Fibroblast of skin of right biceps (primary cell): ENCODE results near the gene KANSL3.

Source experiments
- DNase-seq: peaks from one replicate; pipeline ENCODE4 v3.0.0-alpha.2; 2013

KANSL3 gene

DNA sequence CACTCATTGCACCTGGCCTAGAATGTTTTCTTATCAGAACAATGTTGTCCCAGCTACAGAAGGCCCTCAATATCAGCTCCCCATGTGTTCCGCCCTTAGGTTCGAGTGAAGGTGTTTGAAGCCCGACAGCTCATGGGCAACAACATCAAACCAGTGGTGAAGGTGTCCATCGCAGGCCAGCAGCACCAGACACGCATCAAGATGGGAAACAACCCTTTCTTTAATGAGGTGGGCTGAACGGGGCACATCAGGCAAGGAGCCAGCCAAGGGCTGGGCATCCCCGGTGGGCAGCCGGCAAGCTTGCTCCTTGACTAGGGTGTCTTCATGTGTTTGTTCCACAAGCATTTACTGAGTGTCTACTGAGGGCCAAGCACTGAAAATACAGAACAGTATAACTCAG lies 13.7 kb upstream of the KANSL3 start:
- DNase-seq, result no peak

DNA sequence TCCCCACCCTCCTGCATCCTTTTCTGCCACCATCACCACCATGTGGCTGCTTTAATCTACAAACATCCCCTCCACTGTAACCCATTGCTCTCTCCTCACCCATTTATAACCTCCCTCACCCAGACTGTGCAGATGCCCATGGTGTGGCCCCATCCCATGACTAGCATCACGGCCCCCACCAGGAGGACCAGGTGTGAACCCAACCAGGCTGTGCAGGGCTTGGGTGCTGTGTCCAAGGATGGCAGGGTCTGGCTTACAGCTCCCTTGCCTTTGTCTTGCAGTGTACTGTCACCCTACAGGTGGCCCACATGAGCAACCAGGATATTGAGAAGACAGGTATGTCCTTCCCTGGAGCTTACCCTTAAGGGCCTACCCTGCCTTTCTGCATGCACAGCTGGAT lies 11.2 kb upstream of the KANSL3 start:
- DNase-seq, result no peak

DNA sequence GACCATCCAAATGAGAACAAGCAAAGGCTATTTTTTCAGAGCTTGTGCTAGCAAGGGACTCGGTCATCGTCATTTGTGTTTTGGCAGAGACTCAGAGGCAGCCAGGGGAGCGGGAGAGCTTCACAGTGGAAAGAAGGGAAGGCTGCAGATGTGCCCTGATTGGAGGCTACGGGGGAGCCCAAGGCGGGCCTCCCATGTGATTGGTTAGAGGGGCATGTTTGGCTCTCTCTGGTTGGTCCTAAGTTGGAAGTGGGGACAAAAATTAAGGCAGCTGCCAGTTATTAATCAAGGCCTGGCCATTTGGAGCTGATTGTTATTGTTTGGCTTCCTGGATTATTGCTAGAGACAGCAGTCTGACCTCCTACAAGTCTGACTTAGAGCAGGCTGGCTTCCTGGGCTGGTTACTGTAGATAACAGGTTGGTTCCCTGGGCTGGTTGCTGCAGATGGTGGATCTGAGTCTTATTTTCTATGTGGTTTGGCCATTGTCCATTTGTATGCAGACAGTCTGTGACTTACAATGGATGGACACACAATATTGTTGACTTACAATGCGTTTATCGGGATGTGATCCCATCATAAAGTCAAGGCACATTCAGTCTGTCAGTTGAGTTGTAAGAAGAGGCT lies 10.3 kb upstream of the KANSL3 start:
- DNase-seq, result no peak

DNA sequence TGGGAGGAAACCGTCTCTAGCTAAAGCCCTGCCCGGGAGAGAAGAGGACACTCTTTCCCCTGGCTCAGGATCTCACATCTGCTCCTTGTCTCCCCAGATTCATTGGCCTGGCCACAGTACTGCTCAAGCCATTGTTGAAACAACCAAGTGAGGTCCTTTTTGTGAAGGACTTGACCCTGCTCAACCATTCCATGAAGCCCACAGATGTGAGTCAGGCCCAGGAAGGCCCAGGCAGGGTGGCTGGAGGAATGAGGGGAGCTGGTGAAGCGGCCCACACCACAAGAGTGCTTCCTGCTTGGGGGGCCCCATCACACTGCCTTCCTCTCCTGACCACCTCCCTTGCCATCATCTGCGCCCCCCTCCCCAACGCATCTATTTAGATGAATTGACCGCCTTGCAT lies 9.6 kb upstream of the KANSL3 start:
- DNase-seq, result no peak

DNA sequence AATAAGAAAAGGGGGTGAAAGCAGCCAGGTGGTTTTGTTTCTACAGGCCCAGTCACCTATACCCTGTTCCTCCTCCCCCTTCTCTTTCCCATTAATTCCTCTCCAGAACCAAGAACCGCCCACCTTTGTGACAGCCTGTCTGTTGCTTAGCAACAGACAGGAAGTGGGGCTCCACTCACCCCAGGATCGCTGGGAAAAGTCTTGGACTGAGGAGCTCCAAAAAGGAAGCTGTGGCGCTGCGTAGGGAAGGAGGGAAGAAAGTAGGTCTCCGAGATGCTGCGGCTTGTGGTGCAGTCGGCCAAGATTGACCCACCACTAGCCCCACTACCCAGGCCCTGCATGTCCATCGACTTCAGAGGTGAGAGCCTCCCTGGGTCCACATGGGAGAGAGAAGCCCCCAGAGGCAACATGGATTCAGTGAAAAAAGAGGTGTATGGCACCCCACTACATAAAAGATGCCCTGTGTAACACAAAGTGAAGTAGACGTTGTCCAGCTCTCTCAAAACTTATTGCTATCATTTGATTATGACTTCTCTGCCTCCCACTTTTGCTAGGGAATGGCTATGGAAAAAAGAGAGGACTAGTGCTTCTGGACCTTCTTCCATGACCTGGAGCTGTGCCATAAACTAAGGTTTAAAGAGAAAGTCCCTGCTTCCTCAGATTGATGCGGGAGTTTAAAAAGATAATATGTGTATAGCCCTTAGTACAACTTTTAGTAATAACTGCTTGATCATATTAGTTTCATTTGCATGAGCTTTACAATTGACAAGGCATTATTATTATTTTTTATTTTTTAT lies 4.7 kb upstream of the KANSL3 start, which contains the start of gene FER1L5:
Gene FER1L5, plus strand, starts transcription at position 201 of the 797 bp plus-strand sequence. Its CDS starts 73 bp downstream, at position 274.
- peak; percentile 82 for DNase-seq

DNA sequence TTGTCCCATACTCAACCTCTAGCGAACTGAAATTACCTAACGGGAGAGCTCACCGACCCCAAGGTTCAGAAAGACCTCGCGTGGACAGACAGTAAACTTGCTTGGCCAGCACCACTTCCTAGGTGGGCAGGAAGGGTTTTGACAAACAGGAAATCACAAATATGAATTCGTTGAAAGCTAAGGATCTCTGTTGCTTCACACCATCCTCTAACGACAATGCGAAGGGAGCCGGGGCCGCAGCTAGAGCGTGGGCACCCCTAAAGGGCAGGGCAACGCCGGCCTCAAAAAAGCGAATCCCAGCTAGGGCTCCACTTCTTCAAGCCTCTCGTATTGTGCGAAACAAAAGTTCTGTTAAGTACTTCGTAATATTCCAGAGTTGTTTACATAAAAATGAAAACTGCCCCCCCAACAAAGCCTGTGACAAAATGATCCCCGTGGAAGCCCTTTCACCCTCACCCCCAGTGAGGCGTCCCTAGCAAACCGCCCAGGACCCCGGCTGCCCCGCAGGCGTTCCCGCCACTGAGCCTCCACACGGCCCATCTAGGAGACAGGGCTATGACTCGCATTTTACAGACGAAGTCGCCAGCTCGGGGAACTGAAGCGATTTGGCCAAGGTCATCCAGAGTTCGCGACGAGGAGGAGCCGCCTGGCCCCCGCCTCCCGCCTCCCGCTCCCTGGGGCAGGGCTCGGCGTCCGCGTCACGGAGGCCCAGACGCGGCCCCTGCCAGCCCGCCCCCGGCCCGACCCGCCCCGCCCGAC lies 548 bp downstream of the KANSL3 start:
- DNase-seq, result peak; percentile 93

DNA sequence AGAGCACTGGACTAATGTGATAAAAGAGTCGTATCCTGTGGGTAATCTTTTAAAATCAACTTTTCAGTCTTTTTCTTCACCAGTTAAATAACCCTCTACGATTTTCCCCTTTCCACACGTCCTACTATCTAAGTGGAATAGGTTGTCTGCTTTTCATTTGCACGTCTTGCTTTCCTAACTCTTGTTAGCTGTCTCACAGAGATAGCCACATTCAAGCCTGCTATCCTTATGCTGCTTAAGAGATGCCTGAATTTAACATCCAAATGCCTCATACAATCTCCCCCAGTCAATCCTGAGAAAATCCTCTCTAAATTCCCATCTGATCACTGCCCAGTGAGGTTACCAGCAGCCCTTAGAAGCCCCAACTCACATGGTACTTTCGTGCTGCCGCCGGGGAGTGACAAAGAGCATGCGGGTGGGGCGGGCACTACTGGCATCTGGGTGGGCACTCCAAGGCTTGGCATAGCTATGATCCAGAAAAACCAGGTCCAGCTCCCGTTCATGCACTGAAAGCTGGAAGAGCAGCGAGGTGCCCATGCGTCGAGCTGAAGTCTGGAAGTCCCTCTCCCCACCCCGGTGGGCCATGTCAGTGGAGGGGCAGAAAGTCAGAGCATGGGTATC lies 1.5 kb downstream of the KANSL3 start:
- no peak for DNase-seq

DNA sequence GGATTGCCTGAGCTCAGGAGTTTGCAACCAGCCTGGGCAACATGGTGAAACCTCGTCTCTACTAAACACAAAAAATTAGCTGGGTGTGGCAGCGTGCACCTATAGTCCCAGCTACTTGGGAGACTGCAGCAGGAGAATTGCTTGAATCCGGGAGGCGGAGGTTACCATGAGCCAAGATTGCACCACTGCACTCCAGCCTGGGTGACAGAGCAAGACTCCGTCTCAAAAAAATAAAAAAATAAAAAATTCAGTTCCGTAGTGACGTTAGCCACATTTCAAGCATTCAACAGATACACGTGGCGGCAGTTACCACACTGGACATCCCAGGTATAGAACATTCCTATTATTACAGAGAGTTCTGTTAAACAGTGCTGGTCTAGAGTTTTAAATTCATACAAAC lies 4.5 kb downstream of the KANSL3 start:
- DNase-seq, result no peak

DNA sequence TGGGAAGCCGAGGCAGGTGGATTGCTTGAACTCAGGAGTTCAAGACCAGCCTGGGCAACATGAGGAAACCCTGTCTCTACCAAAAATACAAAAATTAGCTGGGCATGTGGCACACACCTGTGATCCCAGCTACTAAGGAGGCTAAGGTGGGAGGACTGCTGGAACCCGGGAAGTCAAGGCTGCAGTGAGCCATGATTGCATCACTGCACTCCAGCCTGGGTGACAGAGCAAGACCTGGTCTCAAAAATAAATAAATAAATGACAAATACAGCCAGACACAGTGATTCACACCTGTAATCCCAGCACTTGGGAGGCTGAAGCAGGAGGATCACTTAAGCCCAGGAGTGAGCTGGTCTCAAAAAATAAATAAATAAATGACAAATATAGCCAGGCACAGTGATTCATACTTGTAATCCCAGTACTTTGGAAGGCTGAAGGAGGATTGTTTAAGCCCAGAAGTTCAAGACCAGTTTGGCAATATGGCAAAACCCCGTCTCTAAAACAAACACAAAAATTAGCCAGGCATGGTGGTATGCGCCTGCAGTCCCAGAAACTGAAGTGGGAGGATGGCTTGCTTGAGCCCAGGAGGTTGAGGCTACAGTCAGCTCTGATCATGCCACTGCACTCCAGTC lies 6.2 kb downstream of the KANSL3 start:
- DNase-seq, result peak; percentile 53

DNA sequence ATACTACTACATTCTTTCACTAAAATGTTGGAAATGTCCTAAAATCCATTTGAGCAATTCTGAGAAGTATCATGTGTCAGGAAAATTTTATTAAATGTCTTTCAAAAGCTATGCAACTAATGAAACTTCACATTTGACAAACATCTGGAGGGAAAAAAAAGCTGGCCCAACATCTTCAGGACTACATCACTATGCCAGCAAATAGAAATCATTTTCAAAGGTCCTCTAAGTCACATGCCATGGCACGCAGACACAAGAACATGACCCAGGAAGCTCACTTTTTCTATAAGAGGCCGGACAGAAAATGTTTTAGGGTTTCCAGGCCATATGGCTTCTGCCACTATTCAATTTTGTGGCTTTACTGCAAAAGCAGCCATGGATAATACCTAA lies 11.6 kb downstream of the KANSL3 start:
- DNase-seq, result no peak

DNA sequence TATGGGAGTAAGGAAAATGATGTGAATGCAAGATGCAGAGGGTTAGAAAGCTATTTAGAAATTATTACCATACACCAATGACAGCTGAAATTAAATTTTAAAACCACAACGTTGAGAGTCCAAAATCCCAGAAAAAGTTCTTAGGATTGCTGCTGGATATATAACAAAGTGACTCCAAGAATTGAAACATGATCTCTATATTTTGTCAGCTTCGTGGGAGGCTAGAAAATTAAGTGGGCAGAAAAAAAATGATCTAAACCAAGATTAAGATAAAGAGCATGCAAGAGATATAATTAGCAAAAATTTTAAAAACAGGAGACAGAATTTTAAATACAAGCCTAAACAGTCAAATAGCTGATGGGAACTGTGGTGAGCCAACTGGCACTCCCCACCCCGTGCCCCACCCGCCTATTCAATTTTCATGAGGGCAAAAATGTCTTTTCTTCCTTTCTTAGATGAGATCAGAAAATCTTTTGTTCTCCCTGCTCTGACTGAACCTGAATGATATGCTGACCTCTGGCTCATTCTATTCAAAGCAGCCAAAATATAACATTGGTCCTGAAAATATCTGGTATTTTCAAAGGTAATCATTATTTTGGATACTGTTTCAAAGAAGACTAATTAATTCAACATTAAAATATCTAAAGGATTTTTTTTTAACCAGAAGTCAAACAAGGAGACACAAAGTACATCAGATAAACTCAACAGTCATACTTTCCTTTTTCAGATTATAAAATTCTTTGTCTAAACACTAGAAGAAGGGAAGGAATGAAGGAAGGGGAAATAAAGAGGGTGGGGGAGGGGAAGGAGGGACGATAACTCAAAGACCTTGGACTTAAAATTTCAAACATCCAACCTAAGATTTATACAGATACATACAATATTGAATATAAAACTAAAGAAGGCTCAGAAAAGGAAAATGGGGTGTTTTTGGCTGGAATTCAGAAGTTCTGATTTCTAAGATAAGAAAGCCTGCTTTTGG lies 12.2 kb downstream of the KANSL3 start:
- DNase-seq, result peak; percentile 16

DNA sequence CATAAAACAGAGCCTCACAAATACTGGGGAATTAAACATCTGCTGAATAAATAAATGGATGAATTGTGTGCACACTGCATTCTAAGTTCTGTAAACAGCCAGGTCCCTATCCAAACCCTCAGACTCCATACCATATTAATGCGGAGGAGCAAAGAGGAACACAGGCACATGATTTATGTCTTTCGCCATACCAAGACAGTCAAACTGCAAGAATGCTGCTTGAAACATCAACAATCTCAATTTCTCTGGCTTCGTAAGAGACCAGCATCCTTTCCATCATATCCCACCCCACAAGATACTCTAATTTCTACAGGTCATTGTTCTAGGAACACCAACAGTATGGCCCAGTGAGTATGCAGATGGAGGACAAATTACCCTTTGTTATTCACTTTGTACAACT lies 15.0 kb downstream of the KANSL3 start:
- no peak for DNase-seq

DNA sequence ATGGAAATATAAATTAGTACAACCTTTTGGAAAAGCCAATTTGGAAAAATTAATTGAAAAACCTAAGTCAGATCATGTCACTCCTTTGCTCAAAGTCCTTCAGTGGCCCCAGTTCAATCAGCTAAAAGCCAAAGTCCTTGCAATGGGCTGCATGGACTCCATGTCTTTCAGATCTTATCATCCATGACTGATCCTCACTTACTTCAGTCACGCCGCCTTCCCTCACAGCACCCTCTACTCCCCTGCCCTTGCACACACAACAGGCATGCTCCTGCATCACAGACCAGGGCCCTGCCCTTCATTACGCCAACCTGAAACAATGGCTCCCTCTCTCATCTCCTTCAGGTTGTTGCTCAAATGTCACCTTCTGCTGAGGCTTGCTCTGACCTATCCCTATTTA lies 15.6 kb downstream of the KANSL3 start:
- DNase-seq, result no peak

DNA sequence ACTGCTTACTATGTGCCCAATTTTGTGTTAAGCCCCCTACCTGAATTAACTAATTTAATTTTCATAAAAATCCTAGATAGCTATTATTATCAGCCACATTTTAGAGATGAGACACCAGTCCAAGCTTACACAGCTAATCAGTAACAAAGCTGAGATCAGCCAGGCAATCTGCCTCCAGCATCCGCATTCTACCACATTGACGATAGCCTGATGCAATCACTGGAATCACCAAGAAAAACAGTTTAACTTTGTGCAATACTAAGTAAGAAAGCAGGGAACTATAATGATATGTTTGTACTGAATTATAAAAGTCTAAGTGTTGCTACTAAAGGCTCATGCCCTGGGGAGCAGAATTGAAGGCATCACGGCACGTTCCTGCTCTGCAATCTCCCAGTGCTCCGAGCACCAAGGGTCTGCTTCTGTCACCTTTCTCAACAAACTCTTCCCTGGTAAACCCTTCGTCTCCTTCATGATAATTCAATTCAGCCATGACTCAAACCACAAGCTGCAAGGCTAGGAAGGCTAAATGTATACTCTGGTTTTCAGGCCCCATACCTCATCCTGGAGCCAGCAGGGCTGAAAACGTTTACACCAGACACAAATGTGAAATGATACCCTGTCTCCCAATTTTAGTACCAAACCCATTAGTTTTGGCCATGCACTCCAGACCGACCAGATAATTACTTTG lies 19.4 kb downstream of the KANSL3 start:
- DNase-seq, result peak; percentile 35

DNA sequence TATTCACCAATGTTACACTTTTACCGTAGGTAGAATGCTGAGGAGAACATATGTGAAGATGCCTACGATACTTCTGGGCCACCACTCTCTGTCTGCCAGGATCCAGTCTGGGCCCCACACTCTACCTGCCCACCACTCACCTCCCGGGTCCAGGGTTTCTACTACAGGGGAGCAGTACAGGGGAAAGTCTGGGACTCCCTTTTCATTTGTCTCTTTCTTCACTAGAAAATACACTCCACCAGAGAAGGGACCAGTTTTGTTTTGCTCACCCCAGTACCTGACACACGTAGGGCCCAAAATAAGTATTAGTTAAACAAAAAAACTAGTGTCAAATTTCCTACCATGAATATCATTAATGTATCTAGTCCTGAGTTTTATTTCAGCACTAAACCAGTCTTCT lies 21.1 kb downstream of the KANSL3 start:
- no peak for DNase-seq

DNA sequence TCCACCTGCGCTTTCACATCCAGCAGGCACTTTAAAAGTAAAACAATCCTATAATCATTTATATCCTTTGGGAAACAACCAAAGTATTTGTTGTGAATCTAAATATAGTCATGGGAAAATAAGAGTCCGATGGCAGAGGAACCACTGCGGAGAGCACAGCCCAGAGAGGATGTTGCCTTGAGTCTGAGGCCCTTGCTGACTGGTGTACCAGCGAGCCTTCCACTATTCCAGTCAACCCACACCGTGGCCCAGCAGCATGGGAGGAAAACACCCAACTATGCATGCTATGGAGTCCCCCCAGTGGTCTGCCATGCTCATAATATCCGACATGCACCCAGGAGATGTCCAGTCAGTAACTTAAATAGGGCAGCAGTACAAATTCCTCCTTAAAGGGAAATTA lies 21.6 kb downstream of the KANSL3 start:
- no peak for DNase-seq

DNA sequence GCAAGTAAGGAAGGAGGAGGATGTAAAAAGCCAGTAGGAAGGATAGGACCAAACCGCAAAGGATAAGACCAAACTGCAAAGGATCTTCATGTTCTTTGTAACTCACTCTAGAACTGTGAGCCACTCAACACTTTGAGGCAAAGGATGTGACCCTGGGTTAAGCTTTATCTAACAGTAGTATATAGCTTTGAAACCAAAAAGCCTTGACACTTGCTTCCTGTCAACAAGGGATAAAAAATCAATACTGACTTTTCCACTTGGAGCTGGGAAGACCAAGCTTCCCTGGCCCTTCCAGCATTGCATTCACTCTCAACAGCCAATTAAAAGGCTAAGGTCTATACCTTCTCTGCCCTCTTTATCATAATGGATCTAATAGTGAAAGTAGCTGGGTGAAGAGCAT lies 22.0 kb downstream of the KANSL3 start:
- DNase-seq, result no peak

DNA sequence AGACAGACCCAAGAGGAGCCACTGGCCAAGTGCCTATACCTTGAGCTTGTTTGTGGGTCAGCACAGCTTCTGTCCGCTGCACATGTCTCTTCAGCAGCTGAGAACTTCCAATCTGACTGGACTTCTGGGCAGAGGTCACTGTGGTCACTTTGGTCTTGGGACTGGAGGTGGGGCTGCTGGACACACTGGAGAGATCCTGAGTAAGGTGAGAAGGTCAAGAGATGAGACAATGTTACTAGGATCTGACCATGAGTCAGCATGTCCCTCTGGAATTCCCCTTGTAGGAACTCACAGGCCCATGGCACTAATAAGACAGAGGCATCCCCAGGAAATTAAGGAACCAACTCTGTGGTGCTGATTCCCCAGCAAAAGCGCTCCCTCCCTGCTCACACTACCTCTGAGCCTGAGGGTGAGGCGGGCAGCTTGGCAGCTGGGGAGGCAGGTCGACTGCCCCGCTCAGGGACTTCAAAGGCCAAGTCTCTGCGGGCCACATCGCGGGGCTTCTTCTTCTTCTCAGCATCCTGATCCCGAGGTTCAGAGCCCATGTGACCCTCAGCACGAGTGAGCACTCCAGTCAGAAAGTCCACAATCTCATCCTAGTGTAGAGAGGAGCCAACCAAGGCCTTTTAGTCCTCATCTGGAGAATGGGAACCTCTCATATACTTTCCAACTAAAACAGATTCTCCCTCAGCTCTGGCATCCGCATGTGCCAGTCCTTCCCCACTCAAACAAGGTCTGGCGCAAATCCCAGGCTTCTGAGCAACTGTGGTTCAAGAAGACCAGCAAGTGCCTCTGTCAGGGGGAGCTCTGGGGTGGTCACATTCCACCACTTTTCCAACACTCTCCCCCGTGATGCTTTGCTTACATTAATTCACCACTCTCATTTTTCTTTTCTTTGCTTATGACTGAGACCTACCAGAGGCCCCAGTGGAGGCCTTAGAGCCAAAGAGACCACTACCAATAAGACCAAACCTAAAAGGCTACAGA lies 29.4 kb downstream of the KANSL3 start:
- DNase-seq, result no peak

DNA sequence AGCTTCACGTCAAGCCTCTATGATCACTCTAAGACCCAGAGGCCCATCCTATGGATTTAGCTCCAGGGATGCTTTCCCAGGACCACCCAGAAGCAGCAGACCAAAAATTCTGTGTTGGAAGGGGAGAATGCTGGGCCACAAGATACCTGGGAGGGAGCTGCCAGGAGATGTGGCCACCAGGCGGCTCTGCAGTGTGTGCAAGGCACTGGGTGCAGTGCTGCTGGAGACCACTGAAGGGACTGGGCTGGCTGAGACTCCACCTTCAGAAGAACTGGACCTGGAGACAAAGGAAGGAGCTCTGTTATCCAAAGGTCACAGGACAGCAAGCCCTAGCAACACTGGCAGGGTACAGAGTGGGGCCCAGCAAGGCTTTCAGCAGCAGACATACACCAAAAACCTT lies 34.0 kb downstream of the KANSL3 start:
- DNase-seq, result no peak

DNA sequence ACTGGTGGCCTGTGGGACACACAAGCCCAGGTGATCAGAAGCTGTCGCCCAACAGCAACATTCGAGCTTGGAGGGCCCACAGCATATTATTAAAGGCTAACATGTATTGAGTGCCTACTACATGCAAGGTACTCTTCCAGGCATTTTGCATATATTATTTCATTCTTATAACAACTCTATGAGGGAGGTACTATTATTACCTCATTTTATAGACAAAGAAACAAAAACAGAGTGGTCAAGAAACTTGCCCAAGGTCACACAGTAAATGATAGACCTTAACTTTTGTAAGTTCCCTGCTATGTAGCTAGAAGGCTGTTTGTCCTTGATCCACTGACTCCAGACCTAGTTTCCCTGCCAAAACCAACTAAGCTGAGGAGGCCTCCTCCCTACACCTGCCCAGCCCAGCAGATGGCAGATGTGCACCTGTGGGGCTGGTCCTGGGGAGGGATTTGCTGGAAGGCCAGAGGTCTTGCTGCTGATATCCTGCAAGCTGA lies 35.7 kb downstream of the KANSL3 start:
- no peak for DNase-seq
